Measurements from ENCODE around the gene SKAP1.
"Not testable (repeated sequence)": the region's sequence is repeated elsewhere in the genome, so short reads cannot be mapped to it uniquely, and the experiment has no call there.

GRCh38 chr17:48337903-48338302, 92.1 kb downstream of the SKAP1 start:
- not testable (repeated sequence) for TF ChIP-seq CTCF, POLR2A (IDR thresholded peaks at IDR 0.05)

Measured in heart left ventricle (tissue), 13 donors.